OCI-LY7 (cell line): ENCODE results near the gene DPEP3.

Source experiments
- CTCF ChIP-seq: fragments of 200-600 bp; sonication (generic); conservative IDR thresholded peaks from 2 replicates; pipeline ENCODE4 v1.5.1; 2014; ENCODE audit warnings: mild to moderate bottlenecking, antibody characterized with exemption, low read length, moderate library complexity, mixed read lengths
- EZH2phosphoT487 ChIP-seq: fragments of 200-600 bp; sonication (generic); IDR thresholded peaks from 2 replicates; pipeline ENCODE4 v1.6.1; 2018; ENCODE audit warnings: low read depth, borderline replicate concordance, mild to moderate bottlenecking, mixed run types, antibody characterized with exemption, low read length, moderate library complexity, mixed read lengths

GRCh38 chr16:67946128-67946569 lies 34.1 kb downstream of the DPEP3 start:
- TF ChIP-seq CTCF: no peak
- TF ChIP-seq EZH2phosphoT487: no peak
